Psoas muscle (tissue), 8 donors: ENCODE measurements around the gene PTCD2. TPM values are rescaled to one million over a fixed set of nuclear protein-coding genes. Genes with fewer than 3 reads are reported as not detected.
A peak's percentile ranks its signal among the peaks of the same experiment; 100 is the strongest.
"Not testable (repeated sequence)": the region's sequence is repeated elsewhere in the genome, so short reads cannot be mapped to it uniquely, and the experiment has no call there.

ENCODE experiments used
- ATAC-seq, 4 donors: fragments of 200-7000 bp; cut with Tn5 transposase; one replicate each; pipeline ENCODE4 v1.9.1; 2020; ENCODE audit warnings: moderate library complexity in 3 of 4, mild to moderate bottlenecking in 2 of 4
- DNase-seq, 2 donors: peaks; one replicate each; pipeline ENCODE4 v3.0.0-alpha.2; 2020
- H3K27ac ChIP-seq: fragments of 200-600 bp; one replicate; pipeline ENCODE4 v1.8.0; 2022
- H3K27me3 ChIP-seq, 3 donors: fragments of 200-600 bp in 1 of 3; one replicate each; pipeline versions ENCODE4 v1.6.1 to v1.8.0; 2013 to 2022; ENCODE audit warnings: low read length in 2 of 3, mild to moderate bottlenecking in 2 of 3, moderate library complexity in 1 of 3; ENCODE audit not compliant: insufficient read depth in 3 of 3
- H3K36me3 ChIP-seq, 2 donors: fragments of 200-600 bp in 1 of 2; one replicate each; pipeline versions ENCODE4 v1.6.1 to v1.8.0; 2013 to 2022; ENCODE audit warnings: low read depth in 1 of 2, mild to moderate bottlenecking in 1 of 2, moderate library complexity in 1 of 2; ENCODE audit not compliant: insufficient read depth in 1 of 2
- H3K4me1 ChIP-seq: fragments of 200-600 bp; one replicate; pipeline ENCODE4 v1.8.0; 2022
- H3K4me3 ChIP-seq: fragments of 200-600 bp; one replicate; pipeline ENCODE4 v1.8.0; 2022; ENCODE audit warnings: mild to moderate bottlenecking
- H3K9me3 ChIP-seq: fragments of 200-600 bp; one replicate; pipeline ENCODE4 v1.8.0; 2022
- CTCF ChIP-seq: fragments of 200-600 bp; IDR thresholded peaks from one replicate; pipeline ENCODE4 v1.8.0; 2022; ENCODE audit warnings: antibody characterized with exemption
- WGBS, 3 donors: extraction: QIAGEN DNeasy Blood & Tissue Kit; methylation state at CpG; one replicate each; pipeline versions ENCODE4 v1.1.6 to v1.1.7; 2013; 5-methylcytosine and 5-hydroxymethylcytosine counted together
- intact Hi-C, 2 donors: fragments of 100-400 bp; cut with DNase I; formaldehyde crosslinking; loops; one replicate each; pipeline versions ENCODE4 v1.11.0 to v1.14.2; 2022
- polyA plus RNA-seq, 3 donors: library from polyadenylated mRNA; stranded (reverse); fragments of 200-250 nt; gene quantifications; one replicate each; pipeline ENCODE4 v1.2.3, GENCODE V29; 2013
- total RNA-seq, 4 donors: library from RNA; stranded (reverse); fragmentation: NEBNext Ultra II Directional in 2 of 4; extraction: Animal tissue kit (Norgen Biotek cat#: 25700) in 2 of 4; gene quantifications; one replicate each; pipeline versions ENCODE4 v1.2.1 to v1.2.4, GENCODE V29; 2021 to 2023
- donor health status: healthy with polysubstance abuse.
- donor health status: DM: no; HTN: no; CAD: no; lungs with moderate emphysema.
- donor health status: Bipolar disorder and iron deficiency.
- donor health status: healthy.
- donor health status: DM: yes; HTN: yes; CAD: no.
- donor health status: DM: no; HTN: no; CAD: no.
- donor health status: DM: no; HTN: no; CAD: no.
- donor health status: DM: yes; HTN: yes; CAD: no.

PTCD2 gene
- total and polyA plus RNA-seq, 7 donors: 6.2 to 30.8 (median 12.8) TPM

- WGBS, 3 donors: 37 to 54% (median 46%) methylated on average over 4 of the region's 4 CpGs
- Histone ChIP-seq H3K4me1 (peaks cover 12% of the 10 kb centered on the region), H3K27ac (peak overlapping the region; percentile 39), H3K4me3 (no peak overlapping the region), H3K27me3 (no peaks in the 10 kb centered on the region), H3K36me3 (no peaks in the 10 kb centered on the region), H3K9me3 (peaks cover 20% of the 10 kb centered on the region)
- peak in 1 of 4 donors; percentile 19 for ATAC-seq
- DNase-seq: no peak
- intact Hi-C loops: no loop called here
- TF ChIP-seq CTCF: peak; percentile 34
Observed at GRCh38 chr5:72402959-72403628, 82.9 kb downstream of the PTCD2 start.

GRCh38 chr5:72404771-72405170, 84.6 kb downstream of the PTCD2 start:
- intact Hi-C loops, H3K4me3 ChIP-seq: not testable (repeated sequence)
- 77 to 98% (median 97%) methylated on average over 3 of the region's 3 CpGs for WGBS, 3 donors

GRCh38 chr5:72407078-72407477, 86.9 kb downstream of the PTCD2 start:
- Histone ChIP-seq H3K27me3 (no peaks in the 10 kb centered on the region), H3K4me1 (peaks cover 20% of the 10 kb centered on the region), H3K36me3 (no peaks in the 10 kb centered on the region), H3K9me3 (peaks cover 6% of the 10 kb centered on the region), H3K27ac (no peak overlapping the region), H3K4me3 (no peak overlapping the region)
- ATAC-seq (no peak), DNase-seq (no peak)
- intact Hi-C loops: no loop called here
- 85 to 88% (median 86%) methylated on average over 3 of the region's 3 CpGs for WGBS, 3 donors
- TF ChIP-seq CTCF: no peak

More at GRCh38 chr5:72404771-72405170, 84.6 kb downstream of the PTCD2 start:
- peaks cover 20% of the 10 kb centered on the region for H3K4me1 ChIP-seq
- not testable (repeated sequence) for ATAC-seq, H3K27me3 ChIP-seq, DNase-seq, H3K36me3 ChIP-seq, H3K27ac ChIP-seq
- peaks cover 20% of the 10 kb centered on the region for H3K9me3 ChIP-seq

GRCh38 chr5:72407541-72407940, 87.4 kb downstream of the PTCD2 start:
- peak overlapping the region; percentile 61 for H3K27ac ChIP-seq
- no peak for TF ChIP-seq CTCF
- ATAC-seq (peak in 1 of 4 donors; percentile 33), DNase-seq (no peak)
- H3K9me3 ChIP-seq: peaks cover 6% of the 10 kb centered on the region
- H3K4me1 ChIP-seq: peaks cover 15% of the 10 kb centered on the region
- 91 to 98% (median 95%) methylated on average over 2 of the region's 2 CpGs for WGBS, 3 donors
- no peaks in the 10 kb centered on the region for H3K36me3 ChIP-seq
- no peak overlapping the region for H3K4me3 ChIP-seq
- no peaks in the 10 kb centered on the region for H3K27me3 ChIP-seq
- intact Hi-C loops: no loop called here

- Histone ChIP-seq H3K4me1 (peaks cover 11% of the 10 kb centered on the region), H3K27ac (peak overlapping the region; percentile 61), H3K27me3 (no peaks in the 10 kb centered on the region), H3K36me3 (no peaks in the 10 kb centered on the region), H3K4me3 (no peak overlapping the region), H3K9me3 (peaks cover 6% of the 10 kb centered on the region)
- TF ChIP-seq CTCF: no peak
- no peak for DNase-seq
- WGBS, 3 donors: 88 to 92% (median 89%) methylated on average over 5 of the region's 5 CpGs
- peak in 1 of 4 donors; percentile 28 for ATAC-seq
- intact Hi-C loops: no loop called here
Observed at GRCh38 chr5:72408127-72408526, 88.0 kb downstream of the PTCD2 start.
